GM23338 (cell line): ENCODE measurements around the gene UGT2A1. TPM values are rescaled to one million over a fixed set of nuclear protein-coding genes. Genes with fewer than 3 reads are reported as not detected.

Experiments
- ATAC-seq: fragments of 200-7000 bp; cut with Tn5 transposase; 3 replicates; pipeline ENCODE4 v1.9.1; 2020
- DNase-seq: peaks from one replicate; pipeline ENCODE4 v3.0.0-alpha.2; 2015; ENCODE audit warnings: low spot score
- H2AFZ ChIP-seq: fragments of 200-600 bp; sonication (generic); 2 replicates; pipeline ENCODE4 v1.8.0; 2016; ENCODE audit warnings: antibody characterized with exemption, mild to moderate bottlenecking, moderate library complexity
- H3F3A ChIP-seq: fragments of 200-600 bp; sonication (generic); replicated peaks from 2 replicates; pipeline ENCODE4 v1.8.0; 2017; ENCODE audit warnings: antibody characterized with exemption, mixed run types, low read depth
- H3K27ac ChIP-seq: fragments of 200-600 bp; sonication (generic); 2 replicates; pipeline ENCODE4 v1.6.1; 2016; ENCODE audit warnings: low read depth
- H3K27me3 ChIP-seq: fragments of 200-600 bp; sonication (generic); 2 replicates; pipeline ENCODE4 v1.8.0; 2016; ENCODE audit warnings: mild to moderate bottlenecking, mixed run types, moderate library complexity; ENCODE audit not compliant: insufficient read depth
- H3K36me3 ChIP-seq: fragments of 200-600 bp; sonication (generic); 2 replicates; pipeline ENCODE4 v1.8.0; 2016; ENCODE audit warnings: mild to moderate bottlenecking; ENCODE audit not compliant: insufficient read depth
- H3K4me1 ChIP-seq: fragments of 200-600 bp; sonication (generic); 2 replicates; pipeline ENCODE4 v1.8.0; 2016; ENCODE audit warnings: mild to moderate bottlenecking, moderate library complexity; ENCODE audit not compliant: insufficient read depth
- H3K4me2 ChIP-seq: fragments of 200-600 bp; sonication (generic); 2 replicates; pipeline ENCODE4 v1.7.1; 2017; ENCODE audit warnings: mixed run types
- H3K4me3 ChIP-seq: fragments of 200-600 bp; sonication (generic); 2 replicates; pipeline ENCODE4 v1.6.1; 2016; ENCODE audit warnings: mixed run types
- H3K79me2 ChIP-seq: fragments of 200-600 bp; sonication (generic); replicated peaks from 2 replicates; pipeline ENCODE4 v1.8.0; 2017; ENCODE audit warnings: mild to moderate bottlenecking; ENCODE audit not compliant: insufficient read depth
- H3K9me2 ChIP-seq: fragments of 200-600 bp; sonication (generic); 2 replicates; pipeline ENCODE4 v1.8.0; 2017; ENCODE audit not compliant: insufficient read depth
- H4K20me1 ChIP-seq: fragments of 200-600 bp; sonication (generic); replicated peaks from 2 replicates; pipeline ENCODE4 v1.8.0; 2017; ENCODE audit warnings: mild to moderate bottlenecking; ENCODE audit not compliant: insufficient read depth
- H3K27ac Mint-ChIP-seq: 2 replicates; pipeline ENCODE4 v1.8.0; 2020; ENCODE audit warnings: inconsistent platforms, mild to moderate bottlenecking, moderate library complexity, mixed read lengths
- H3K27me3 Mint-ChIP-seq: 3 replicates; pipeline ENCODE4 v1.8.0; 2022; ENCODE audit warnings: low read depth, mild to moderate bottlenecking, moderate library complexity, mixed read lengths, inconsistent platforms; ENCODE audit not compliant: insufficient read depth, poor library complexity
- H3K36me3 Mint-ChIP-seq: 3 replicates; pipeline ENCODE4 v1.8.0; 2021; ENCODE audit warnings: low read depth, mild to moderate bottlenecking, inconsistent platforms, moderate library complexity, mixed read lengths
- H3K4me1 Mint-ChIP-seq: 3 replicates; pipeline ENCODE4 v1.8.0; 2020; ENCODE audit warnings: mild to moderate bottlenecking, inconsistent platforms, mixed read lengths
- H3K4me3 Mint-ChIP-seq: 3 replicates; pipeline ENCODE4 v1.8.0; 2021; ENCODE audit warnings: moderate library complexity, mild to moderate bottlenecking, inconsistent platforms, mixed read lengths
- H3K9me3 Mint-ChIP-seq: 3 replicates; pipeline ENCODE4 v1.8.0; 2020; ENCODE audit warnings: moderate library complexity, mild to moderate bottlenecking, inconsistent platforms, mixed read lengths
- CREB1 ChIP-seq: fragments of 250-450 bp; sonication (Bioruptor Pico); IDR thresholded peaks from 2 replicates; pipeline ENCODE4 v1.5.0; 2020; ENCODE audit warnings: low read depth, mild to moderate bottlenecking, moderate library complexity
- CTCF ChIP-seq, 2 experiments: fragments of 200-600 bp in 1 of 2; sonication (generic) in 1 of 2; conservative IDR thresholded peaks; 2 replicates each; pipeline versions ENCODE4 v1.5.1 to v1.6.1; 2016 to 2017; ENCODE audit warnings: antibody characterized with exemption in 2 of 2, low read depth in 2 of 2, mild to moderate bottlenecking in 2 of 2, moderate library complexity in 1 of 2
- ETS1 ChIP-seq: IDR thresholded peaks from 2 replicates; pipeline ENCODE4 v1.6.1; 2016; ENCODE audit warnings: antibody characterized with exemption
- EZH2 ChIP-seq: fragments of 200-600 bp; sonication (generic); IDR thresholded peaks from one replicate; pipeline ENCODE4 v1.8.0; 2017; ENCODE audit warnings: antibody characterized with exemption, mild to moderate bottlenecking, low read depth; ENCODE audit not compliant: unreplicated experiment
- EZH2phosphoT487 ChIP-seq: fragments of 200-600 bp; sonication (generic); IDR thresholded peaks from one replicate; pipeline ENCODE4 v1.8.1; 2018; ENCODE audit warnings: antibody characterized with exemption; ENCODE audit not compliant: unreplicated experiment
- JUNB ChIP-seq: IDR thresholded peaks from one replicate; pipeline ENCODE4 v1.6.1; 2016; ENCODE audit warnings: antibody characterized with exemption; ENCODE audit not compliant: unreplicated experiment
- NANOG ChIP-seq: IDR thresholded peaks from 2 replicates; pipeline ENCODE4 v1.6.1; 2016; ENCODE audit warnings: antibody characterized with exemption, borderline replicate concordance
- STAT1 ChIP-seq: IDR thresholded peaks from one replicate; pipeline ENCODE4 v1.6.1; 2016; ENCODE audit warnings: antibody characterized with exemption; ENCODE audit not compliant: unreplicated experiment
- ZNF114 ChIP-seq: fragments of 250-450 bp; sonication (Bioruptor Pico); IDR thresholded peaks from 2 replicates; pipeline ENCODE4 v1.5.0; 2020; ENCODE audit warnings: mild to moderate bottlenecking, moderate library complexity
- ZNF331 ChIP-seq: fragments of 250-450 bp; sonication (Bioruptor Pico); IDR thresholded peaks from 2 replicates; pipeline ENCODE4 v1.5.0; 2020; ENCODE audit warnings: low read depth, mild to moderate bottlenecking, moderate library complexity
- ZNF462 ChIP-seq: fragments of 250-450 bp; sonication (Bioruptor Pico); IDR thresholded peaks from 2 replicates; pipeline ENCODE4 v1.5.0; 2020; ENCODE audit warnings: mild to moderate bottlenecking, moderate library complexity
- polyA plus RNA-seq: library from polyadenylated mRNA; unstranded; fragments of >200 nt; fragmentation: Nextera tagmentation; extraction: Ambion mirVana; gene quantifications from 2 replicates; pipeline ENCODE4 v1.2.1, GENCODE V29; 2016
- total RNA-seq: library from RNA; depleted of rRNA; stranded (reverse); fragments of >200 nt; shearing (Covaris generic); gene quantifications from 2 replicates; pipeline ENCODE4 v1.2.3, GENCODE V29; 2014

The UGT2A1 gene
- total and polyA plus RNA-seq, 2 experiments from 2014 or later, result not detected

GRCh38 chr4:69549651-69550050 is 103.4 kb downstream of the UGT2A1 start:
- Histone ChIP-seq H2AFZ (no peak overlapping the region), H3K27me3 (no peaks in the 10 kb centered on the region), H3K4me1 (no peaks in the 10 kb centered on the region), H3K79me2 (no peaks in the 10 kb centered on the region), H3K36me3 (no peaks in the 10 kb centered on the region), H4K20me1 (no peaks in the 10 kb centered on the region), H3K4me2 (no peak overlapping the region), H3K4me3 (no peak overlapping the region), H3K9me2 (0 out of 2 replicates have a peak, but pooled peaks cover 2% of the 10 kb centered on the region), H3K27ac (no peak overlapping the region), H3F3A (no peaks in the 10 kb centered on the region)
- Mint-ChIP-seq H3K4me1 (no peaks in the 10 kb centered on the region), H3K36me3 (no peaks in the 10 kb centered on the region), H3K4me3 (no peak overlapping the region), H3K27ac (no peak overlapping the region), H3K27me3 (no peaks in the 10 kb centered on the region), H3K9me3 (no peaks in the 10 kb centered on the region)
- DNase-seq, result no peak
- no peak for ATAC-seq
- TF ChIP-seq ZNF114 (CRISPR knock-in tag) (no peak), CTCF (conservative IDR thresholded peaks at IDR 0.05; ENCODE audit: low read depth in 2 of 2) (no peak), JUNB (no peak), ZNF331 (no peak), NANOG (no peak), CREB1 (CRISPR knock-in tag) (no peak)

GRCh38 chr4:69546134-69546765 is 106.8 kb downstream of the UGT2A1 start:
- Mint-ChIP-seq H3K27me3 (no peaks in the 10 kb centered on the region), H3K4me3 (no peak overlapping the region), H3K4me1 (no peaks in the 10 kb centered on the region), H3K36me3 (no peaks in the 10 kb centered on the region), H3K27ac (no peak overlapping the region), H3K9me3 (no peaks in the 10 kb centered on the region)
- Histone ChIP-seq H3K4me3 (no peak overlapping the region), H3K27ac (no peak overlapping the region), H4K20me1 (no peaks in the 10 kb centered on the region), H3K4me1 (no peaks in the 10 kb centered on the region), H3K4me2 (no peak overlapping the region), H3K79me2 (no peaks in the 10 kb centered on the region), H2AFZ (peak overlapping the region; percentile 69; the same call in 1 of the 2 replicates), H3K9me2 (0 out of 2 replicates have a peak, but pooled peaks cover 2% of the 10 kb centered on the region), H3K27me3 (no peaks in the 10 kb centered on the region), H3K36me3 (no peaks in the 10 kb centered on the region), H3F3A (no peaks in the 10 kb centered on the region)
- ATAC-seq (no peak), DNase-seq (no peak)
- TF ChIP-seq JUNB (no peak), ETS1 (no peak), ZNF114 (CRISPR knock-in tag) (no peak), EZH2 (no peak), ZNF462 (CRISPR knock-in tag) (no peak), STAT1 (no peak), EZH2phosphoT487 (no peak)
